ENCODE measurements around the gene PRKCB.

Gene PRKCB

GRCh38 chr16:23836404-23837311, 875 bp downstream of the PRKCB start:
- peak in 5 of 14 donors; percentile 27 to 44 (median 34) for DNase-seq

GRCh38 chr16:23837553-23838308, 1.9 kb downstream of the PRKCB start:
- DNase-seq = peak in 1 of 14 donors; percentile 17

GRCh38 chr16:23838485-23839142, 2.8 kb downstream of the PRKCB start:
- no peak for DNase-seq

GRCh38 chr16:23840310-23840709, 4.5 kb downstream of the PRKCB start:
- no peak for DNase-seq

- DNase-seq = no peak
These were observed 6.4 kb downstream of the PRKCB start for GRCh38 chr16:23842137-23842600.

- DNase-seq = no peak
These were observed 7.4 kb downstream of the PRKCB start for GRCh38 chr16:23843143-23843542.

- DNase-seq = no peak
These were observed 11.5 kb downstream of the PRKCB start for GRCh38 chr16:23847251-23847650.

- no peak for DNase-seq
These were observed 12.2 kb downstream of the PRKCB start for GRCh38 chr16:23847948-23848347.

- no peak for DNase-seq
These were observed 13.2 kb downstream of the PRKCB start for GRCh38 chr16:23848958-23849357.

GRCh38 chr16:23852794-23853562, 17.2 kb downstream of the PRKCB start:
- DNase-seq = no peak

GRCh38 chr16:23855010-23855409, 19.2 kb downstream of the PRKCB start:
- no peak for DNase-seq

GRCh38 chr16:23856251-23856709, 20.5 kb downstream of the PRKCB start:
- DNase-seq = no peak

GRCh38 chr16:23857256-23857880, 21.6 kb downstream of the PRKCB start:
- peak in 1 of 14 donors; percentile 74 for DNase-seq

GRCh38 chr16:23857881-23858269, 22.1 kb downstream of the PRKCB start:
- DNase-seq = no peak

GRCh38 chr16:23858542-23858941, 22.8 kb downstream of the PRKCB start:
- DNase-seq = no peak

GRCh38 chr16:23859713-23860269, 24.0 kb downstream of the PRKCB start:
- no peak for DNase-seq

GRCh38 chr16:23861874-23862273, 26.1 kb downstream of the PRKCB start:
- DNase-seq = no peak

- DNase-seq = no peak
These were observed 26.8 kb downstream of the PRKCB start for GRCh38 chr16:23862556-23862955.

GRCh38 chr16:23863511-23864422, 28.0 kb downstream of the PRKCB start:
- DNase-seq = no peak

GRCh38 chr16:23865853-23866252, 30.1 kb downstream of the PRKCB start:
- no peak for DNase-seq

Data from C1 segment of cervical spinal cord (tissue), 14 donors.